Thoracic aorta endothelial cell (primary cell): ENCODE data around the gene RHOXF1. TPM values are rescaled to one million over a fixed set of nuclear protein-coding genes. Genes with fewer than 3 reads are reported as not detected.

Experiments
- total RNA-seq: library from RNA; depleted of rRNA; stranded (reverse); fragments of >200 nt; gene quantifications from 2 replicates; pipeline ENCODE4 v1.2.3, GENCODE V29; 2012

RHOXF1 gene
- not detected in 2 replicates for total RNA-seq

GRCh38 chrX:120115438-120115963, at the start of gene RHOXF1:
TSS of gene RHOXF1 (minus strand) at chrX:120115913. CDS start at chrX:120115862, 51 bp downstream.

GRCh38 chrX:120158313-120158712, 42.6 kb upstream of the RHOXF1 start, which contains the start of gene RHOXF2:
TSS of gene RHOXF2 (plus strand) at chrX:120158613. CDS start at chrX:120158751, 138 bp downstream.

GRCh38 chrX:120077590-120077989, 38.1 kb downstream of the RHOXF1 start, which contains the start of gene RHOXF2B:
TSS of gene RHOXF2B (minus strand) at chrX:120077690. CDS start at chrX:120077552, 138 bp downstream.

Other genes starting within 250 kb of the RHOXF1 start
- 10.4 and 13.0 TPM in 2 replicates for gene RNF113A, start 244.2 kb downstream of the RHOXF1 start, total RNA-seq
- gene NDUFA1, start 244.1 kb downstream of the RHOXF1 start, total RNA-seq = 54.2 and 66.2 TPM in 2 replicates
- gene AKAP14, start 220.0 kb downstream of the RHOXF1 start, total RNA-seq = not detected in 2 replicates
- gene NKAP, start 172.2 kb downstream of the RHOXF1 start, total RNA-seq = 5.5 and 5.6 TPM in 2 replicates
- gene RHOXF2B, start 38.2 kb downstream of the RHOXF1 start, total RNA-seq = not detected in 2 replicates
- gene RHOXF2, start 42.7 kb upstream of the RHOXF1 start, total RNA-seq = not detected in 2 replicates
- 38.0 and 44.4 TPM in 2 replicates for gene ZBTB33, start 134.9 kb upstream of the RHOXF1 start, total RNA-seq
- gene TMEM255A, start 195.5 kb upstream of the RHOXF1 start, total RNA-seq = not detected in 2 replicates
- gene ATP1B4, start 246.2 kb upstream of the RHOXF1 start, total RNA-seq = not detected in 2 replicates